Myocyte (in vitro differentiated cells): ENCODE measurements around the gene PPP1R12C. TPM values are rescaled to one million over a fixed set of nuclear protein-coding genes. Genes with fewer than 3 reads are reported as not detected.
"Not testable (repeated sequence)": the region's sequence is repeated elsewhere in the genome, so short reads cannot be mapped to it uniquely, and the experiment has no call there.

Experiments
- DNase-seq: peaks from one replicate; pipeline ENCODE4 v3.0.0-alpha.2; 2012; ENCODE audit warnings: low read depth
- polyA plus RNA-seq: library from polyadenylated mRNA; unstranded; fragments of >200 nt; gene quantifications from one replicate; pipeline ENCODE4 v1.2.1, GENCODE V29; 2012; ENCODE audit warnings: missing spikeins
- total RNA-seq: library from RNA; depleted of rRNA; stranded (reverse); fragments of >200 nt; gene quantifications from 2 replicates; pipeline ENCODE4 v1.2.3, GENCODE V29; 2014

PPP1R12C gene
- total RNA-seq: 43.5 and 46.8 TPM in 2 replicates
- polyA plus RNA-seq: 60.8 TPM

DNA sequence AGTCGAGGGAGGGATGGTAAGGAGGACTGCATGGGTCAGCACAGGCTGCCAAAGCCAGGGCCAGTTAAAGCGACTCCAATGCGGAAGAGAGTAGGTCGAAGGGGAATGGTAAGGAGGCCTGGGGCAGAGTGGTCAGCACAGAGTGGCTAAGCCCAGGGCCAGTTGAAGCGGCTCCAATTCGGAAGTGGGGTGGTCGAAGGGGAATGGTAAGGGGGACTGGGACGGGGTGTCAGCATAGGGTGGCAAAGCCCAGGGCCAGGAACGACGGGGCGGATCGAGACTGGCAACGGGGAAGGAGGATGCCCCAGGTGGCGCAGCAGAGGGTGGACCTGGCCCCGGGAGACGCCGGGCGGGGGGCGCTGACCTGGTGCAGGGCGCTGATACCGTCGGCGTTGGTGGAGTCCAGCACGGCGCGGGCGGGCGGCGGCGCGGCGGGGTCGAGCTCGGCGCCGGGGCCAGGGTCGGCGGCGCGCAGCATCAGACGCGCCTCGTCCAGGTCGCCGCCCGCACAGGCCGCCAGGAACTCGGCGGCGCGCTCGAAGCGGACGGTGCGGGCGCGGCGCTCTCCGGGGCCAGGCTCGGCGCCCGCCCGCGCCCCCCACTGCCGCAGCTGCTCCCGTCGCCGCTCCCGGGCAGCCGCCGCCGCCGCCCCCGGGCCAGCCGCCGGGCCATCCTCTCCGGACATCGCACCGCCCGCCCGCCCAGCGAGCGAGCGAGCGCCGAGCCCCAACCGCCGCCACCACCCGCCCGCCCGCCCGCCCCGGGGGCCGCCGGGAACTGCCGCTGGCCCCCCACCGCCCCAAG, at the start of gene PPP1R12C:
TSS of gene PPP1R12C (minus strand) at position 779 of the 804 bp plus-strand sequence. CDS start at position 685, 94 bp downstream.
- DNase-seq: no peak

DNA sequence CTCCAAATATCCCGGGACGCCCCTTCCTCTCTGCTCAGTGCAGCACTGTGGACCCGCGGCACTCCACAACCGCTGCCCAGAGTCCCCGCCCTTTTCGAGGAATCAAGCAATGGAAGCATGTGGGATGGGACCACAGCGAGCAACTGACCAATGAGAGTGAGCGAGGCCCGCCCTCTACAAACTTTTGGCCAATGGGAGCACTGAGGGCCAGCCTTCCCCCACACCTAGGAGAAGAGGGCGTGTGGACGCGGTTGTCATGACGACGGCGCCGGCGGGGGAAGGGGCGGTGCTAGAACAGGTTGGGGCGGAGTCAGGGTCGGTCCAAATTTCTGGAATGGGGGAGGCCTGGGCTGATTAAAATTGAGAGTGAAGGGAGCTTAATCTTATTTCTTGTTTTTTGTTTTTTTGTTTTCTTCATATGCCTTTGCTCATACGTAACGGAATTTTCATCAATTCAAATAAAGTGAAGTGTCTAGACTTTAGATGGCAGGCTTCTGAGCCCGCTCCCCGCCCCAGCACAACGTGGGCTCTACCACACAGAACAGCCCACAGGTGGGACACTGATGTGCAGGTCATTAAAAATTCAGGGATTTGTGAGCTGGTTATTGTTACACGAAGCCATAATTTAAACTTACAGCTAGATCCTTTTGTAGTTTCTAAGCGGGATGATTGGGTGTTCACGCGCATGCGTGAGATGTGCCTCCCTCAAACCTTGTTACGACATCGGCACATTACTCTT, 49.3 kb upstream of the PPP1R12C start, which contains the start of gene DNAAF3:
TSS of gene DNAAF3 (minus strand) at position 84 of the 739 bp plus-strand sequence. CDS start 200 bp downstream, outside the sequence.
- DNase-seq: peak; percentile 99

DNA sequence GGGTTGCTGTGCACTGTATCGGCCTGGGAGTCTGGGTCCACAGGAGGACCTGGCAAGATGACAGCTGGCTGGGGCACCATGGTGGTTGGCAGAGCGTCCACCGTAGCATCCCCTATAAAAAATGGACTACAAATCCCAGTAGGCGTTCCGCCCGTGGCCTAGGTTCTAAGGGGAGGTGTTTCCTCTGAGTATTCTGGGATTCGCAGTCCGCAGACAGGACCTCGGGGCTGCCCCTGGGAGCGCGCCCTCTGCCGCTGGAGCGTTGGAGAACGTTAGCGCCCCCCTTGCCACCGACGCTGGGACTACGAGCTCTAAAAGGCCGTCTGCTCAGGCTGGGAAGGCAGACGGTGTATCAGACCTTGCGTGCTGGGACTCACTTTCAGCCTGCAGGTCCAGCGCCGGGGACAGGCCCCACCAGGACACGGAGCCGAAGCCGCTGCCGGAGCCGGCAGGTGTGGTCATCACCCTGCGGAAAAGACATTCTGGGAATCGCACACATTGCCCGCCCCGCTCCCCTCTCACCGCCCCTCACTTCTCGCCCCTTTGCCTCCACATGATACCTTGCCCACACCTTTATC, 48.6 kb upstream of the PPP1R12C start:
- peak; percentile 87 for DNase-seq

DNA sequence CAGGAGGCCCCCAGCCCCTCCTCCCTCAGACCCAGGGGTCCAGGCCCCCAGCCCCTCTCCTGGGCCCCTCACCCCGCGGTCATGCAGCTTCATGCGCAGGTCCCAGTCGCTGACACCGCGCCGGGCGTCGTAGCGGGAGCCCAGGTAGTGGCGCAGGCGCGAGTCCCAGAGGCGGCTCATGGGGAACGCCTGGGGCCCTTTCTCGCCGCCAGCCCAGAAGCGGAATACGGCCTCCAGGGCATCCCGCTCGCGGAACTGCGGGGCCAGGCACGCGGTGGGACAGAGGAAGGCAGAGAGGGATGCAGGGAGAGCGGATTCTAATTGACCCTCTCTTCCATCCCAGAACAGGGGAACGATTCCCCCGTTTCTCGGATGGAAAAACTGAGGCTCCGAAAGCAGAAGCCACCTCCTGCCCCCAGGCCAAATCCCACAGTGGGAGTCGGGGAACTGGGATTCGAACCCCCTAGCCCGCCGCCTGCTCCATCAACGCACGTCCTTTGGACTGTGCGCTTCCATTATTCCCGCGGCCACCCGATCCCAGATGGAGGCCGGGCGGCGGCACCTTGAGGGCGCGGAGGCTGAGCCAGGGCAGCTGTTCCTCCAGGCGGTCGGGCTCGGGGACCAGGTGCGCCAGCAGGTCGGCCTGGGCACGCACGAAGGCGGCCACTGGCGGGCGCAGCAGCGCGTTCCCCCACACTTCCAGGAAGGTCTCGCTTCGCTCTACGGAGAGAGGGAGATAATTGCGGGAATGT, 44.3 kb upstream of the PPP1R12C start:
- DNase-seq: no peak

DNA sequence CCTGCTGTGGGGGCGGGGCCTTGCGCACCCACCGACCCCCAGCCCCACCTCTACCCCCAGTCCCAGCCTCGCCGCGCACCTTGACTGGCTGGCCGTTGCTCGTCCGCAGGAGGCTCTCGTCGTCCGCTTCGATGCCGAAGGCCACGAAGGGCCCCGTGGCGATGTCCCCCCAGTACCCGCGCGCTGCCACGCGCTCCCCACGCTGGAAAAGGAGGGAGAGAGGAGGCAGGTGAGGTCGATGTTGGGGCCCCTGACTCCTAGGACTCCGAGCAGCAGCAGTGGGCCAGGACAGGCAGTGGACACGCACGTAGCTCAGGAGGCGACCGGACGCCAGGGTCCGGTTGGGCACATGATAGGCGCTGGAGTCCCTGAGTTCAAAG, 43.5 kb upstream of the PPP1R12C start:
- no peak for DNase-seq

DNA sequence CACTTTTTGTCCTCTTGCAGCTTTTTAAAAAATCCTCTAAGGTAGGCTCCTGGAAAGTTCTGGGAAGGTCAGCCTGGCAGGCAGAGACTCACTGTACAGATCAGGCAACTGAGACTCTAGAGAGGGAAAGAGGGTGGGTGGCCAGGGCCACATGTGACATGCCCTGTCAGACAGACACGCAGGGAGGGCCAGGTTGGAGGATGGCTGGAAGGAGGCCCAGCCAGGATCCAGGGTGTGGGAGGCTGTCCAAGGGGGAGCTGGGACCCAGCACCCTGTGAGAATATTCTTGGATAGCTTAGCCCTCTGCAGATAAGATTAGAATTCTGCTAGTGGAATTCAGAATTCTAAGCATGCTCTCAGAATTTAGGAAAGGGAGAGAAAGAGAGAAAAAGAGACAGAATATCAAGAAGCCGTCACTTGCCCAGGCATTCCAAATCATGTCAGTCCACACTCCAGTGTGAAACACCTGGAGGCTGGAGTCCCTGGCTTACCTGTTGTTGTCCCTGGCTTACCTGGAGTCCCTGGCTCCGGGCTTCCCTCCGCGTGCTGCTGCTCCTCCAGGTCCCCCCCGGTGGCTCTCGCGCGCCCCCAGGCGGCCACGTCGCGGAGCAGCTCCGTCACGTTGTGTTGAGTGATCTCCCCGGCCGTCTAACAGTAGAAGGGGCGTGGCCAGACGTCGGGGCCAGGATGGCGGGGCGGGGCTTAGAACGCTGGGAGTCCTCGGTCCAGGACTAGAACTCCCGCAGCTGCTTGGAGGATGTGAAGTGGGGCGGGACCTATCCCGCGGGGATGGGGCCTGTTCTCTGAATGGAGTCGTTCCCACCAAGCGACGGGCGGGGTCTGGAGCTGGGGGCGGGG, 42.9 kb upstream of the PPP1R12C start:
- DNase-seq: peak; percentile 89

DNA sequence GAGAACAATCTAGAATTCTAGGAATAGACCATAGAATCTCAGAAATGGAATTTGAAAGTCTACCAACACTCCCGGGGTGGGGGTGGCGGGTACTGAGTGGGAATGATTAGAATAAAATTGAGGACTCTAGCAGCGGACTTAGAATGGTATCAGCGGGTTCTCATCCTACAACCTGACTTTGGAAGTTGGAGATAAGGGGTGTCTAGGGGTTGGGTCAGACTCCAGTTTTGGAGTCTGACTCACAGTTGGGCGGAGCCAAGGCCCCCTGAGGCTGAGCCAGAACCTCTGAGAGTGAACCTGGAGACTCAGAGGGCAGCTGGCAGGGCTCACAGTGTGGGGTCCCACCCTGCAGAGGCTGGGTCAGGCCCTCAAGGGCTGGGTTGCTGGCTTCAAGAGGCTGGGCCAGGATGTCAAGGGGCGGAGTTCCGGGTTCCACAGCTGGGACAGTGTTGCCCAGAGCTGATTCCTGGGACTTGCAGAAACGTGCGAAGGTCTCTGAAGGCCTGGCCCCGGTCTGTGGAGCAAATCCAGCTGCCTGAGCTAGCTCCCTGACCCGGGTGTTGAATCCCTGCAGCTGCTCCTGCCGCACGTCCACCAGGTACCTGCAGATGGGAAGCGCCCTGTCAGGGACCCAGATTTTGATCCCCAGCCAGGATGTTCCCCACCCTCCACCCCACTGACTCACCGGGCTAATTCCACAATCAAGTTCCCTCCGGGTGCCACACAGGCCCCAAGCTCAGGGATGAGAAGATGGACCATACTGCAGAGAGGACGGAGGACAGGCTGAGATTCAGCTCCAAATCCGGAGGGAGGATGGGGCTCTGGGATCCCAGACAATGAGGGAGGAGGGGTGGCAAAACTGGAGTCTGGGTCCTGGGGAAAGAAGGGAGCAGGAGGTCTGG, 41.7 kb upstream of the PPP1R12C start:
- DNase-seq: peak; percentile 93

DNA sequence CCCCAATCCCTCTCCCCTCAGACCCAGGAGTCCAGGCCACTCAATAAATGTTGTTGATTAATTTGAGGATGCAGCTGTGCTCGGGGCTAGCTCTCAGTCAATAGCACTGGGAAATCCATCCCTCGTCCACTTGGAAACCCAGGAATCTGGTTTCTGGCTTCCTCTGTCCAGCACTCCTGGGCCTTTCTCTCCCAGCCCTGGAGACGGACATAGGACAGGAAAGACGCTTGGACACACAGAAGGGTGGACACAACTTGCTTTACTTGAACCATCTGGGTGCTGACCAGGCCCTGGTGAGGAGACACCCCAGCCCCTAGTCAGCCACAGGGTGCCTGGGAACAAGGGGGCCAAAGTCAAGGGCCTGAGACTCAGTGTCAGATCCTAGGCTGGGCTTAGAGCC, 41.0 kb upstream of the PPP1R12C start:
- no peak for DNase-seq

DNA sequence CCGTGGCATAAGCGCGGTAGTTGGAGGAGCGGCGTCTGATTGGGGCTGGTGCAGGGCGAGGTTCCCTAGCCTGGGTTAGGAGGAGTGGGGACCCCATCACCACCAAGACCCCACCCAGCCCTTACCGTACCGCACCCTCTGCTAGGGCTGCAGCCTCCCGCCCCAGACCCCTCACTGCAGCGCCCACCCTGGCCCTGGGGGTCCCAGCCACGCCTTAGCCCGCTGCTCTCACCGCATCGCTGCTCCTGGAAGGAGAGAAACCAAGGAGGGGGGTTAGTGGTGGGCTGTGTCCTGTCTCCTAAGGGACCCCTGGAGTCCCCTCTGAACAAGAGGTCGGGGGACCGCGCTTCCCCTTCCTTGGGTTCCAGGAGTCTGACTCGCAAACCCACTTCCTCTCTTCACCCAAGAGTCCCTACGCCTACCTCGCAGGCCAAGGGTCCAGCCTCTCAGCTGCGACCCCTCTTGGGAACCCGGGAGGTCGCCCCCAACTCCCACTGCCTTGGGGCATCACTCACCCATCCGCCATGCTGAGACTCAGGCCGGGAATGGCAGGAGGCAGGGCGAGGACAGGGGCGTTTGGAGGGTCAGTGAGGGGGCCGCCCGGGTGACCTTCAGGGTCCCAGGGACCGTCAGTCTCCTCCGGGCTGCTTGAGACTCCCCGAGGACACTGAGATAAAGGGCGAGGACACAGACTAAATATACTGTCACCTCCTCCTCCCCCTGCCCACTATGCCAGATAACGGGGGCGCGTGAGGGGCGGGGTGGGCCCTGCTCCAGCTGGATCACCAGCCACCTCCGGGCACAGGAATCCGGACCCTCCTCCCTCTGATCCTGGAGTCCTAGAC, 39.8 kb upstream of the PPP1R12C start, which contains the start of gene TNNI3:
TSS of gene TNNI3 (minus strand) at position 669 of the 845 bp plus-strand sequence. CDS start at position 526, 143 bp downstream.
- DNase-seq: no peak

DNA sequence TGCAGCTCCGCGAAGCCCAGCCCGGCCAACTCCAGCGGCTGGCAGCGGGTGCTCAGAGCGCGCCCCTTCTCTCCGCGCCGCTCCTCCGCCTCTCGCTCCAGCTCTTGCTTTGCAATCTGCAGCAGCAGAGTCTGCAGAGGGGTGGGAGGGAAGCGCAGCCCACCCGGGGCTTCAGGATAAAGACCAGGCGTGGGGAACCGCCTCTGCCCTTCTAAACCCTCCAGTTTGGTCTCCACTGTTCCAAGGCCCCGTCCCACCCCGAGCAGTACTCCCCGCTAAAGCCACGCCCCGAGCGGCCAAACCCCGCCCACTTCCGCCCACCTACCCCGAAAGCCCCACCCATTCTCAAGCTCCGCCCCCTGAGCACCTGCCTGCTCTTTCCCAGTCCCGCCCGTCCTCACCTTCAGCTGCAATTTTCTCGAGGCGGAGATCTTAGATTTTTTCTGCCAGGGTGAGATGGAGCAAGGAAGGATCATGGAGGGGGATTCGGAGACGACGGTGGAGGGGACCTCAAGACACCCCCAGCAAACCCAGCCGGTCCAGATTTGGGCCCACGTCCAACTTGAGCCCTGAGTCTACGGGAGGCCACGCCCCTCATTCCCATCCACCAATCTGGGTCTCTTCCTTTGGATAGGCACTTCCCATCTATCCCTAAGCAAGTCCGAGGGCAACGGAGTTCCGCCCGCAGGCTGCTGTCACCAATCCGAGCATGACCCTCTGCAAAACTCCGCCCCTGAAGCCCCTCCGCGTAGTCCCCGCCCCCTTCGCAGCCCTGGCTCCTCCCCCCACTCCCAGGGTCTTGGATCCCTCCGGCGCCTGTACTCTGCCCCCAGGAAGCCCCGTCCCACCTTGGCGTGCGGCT, 39.0 kb upstream of the PPP1R12C start:
- peak; percentile 56 for DNase-seq

DNA sequence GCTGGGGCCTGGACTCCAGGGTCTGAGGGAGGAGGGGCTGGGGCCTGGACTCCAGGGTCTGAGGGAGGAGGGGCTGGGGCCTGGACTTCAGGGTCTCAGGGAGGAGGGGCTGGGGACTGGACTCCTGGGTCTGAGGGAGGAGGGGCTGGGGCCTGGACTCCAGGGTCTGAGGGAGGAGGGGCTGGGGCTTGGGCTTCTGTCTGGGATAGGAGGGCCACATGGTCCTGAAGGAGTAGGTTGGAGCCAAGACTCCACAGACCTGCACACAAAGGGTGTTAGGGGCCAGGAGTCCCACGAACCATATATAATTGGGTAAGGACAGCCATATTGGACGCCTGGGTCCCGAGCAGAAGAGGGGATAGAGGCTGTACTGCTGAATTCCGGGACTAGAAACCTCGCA, 38.3 kb upstream of the PPP1R12C start:
- not testable (repeated sequence) for DNase-seq

DNA sequence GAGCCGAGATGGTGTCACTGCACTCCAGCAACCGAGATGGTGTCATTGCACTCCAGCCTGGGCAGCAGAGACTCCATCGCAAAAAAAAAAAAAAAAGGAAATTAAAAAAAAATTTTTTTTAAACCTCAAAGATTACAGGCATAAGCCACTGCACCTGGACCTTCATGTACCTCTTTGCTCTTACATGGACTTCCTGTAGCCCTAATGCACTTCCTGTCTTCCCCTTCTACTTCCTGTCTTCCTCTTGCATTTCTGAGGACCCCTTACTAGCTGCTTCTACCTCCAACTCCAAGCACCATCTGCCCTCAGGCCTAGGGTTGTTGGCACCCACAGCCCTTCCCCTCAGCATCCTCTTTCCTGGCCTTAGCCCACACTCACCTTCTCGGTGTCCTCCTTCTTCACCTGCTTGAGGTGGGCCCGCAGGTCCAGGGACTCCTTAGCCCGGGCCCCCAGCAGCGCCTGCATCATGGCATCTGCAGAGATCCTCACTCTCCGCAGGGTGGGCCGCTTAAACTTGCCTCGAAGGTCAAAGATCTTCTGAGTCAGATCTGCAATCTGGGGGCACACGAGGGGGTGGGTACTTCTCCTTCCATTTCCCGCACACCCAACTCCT, 36.3 kb upstream of the PPP1R12C start:
- no peak for DNase-seq

DNA sequence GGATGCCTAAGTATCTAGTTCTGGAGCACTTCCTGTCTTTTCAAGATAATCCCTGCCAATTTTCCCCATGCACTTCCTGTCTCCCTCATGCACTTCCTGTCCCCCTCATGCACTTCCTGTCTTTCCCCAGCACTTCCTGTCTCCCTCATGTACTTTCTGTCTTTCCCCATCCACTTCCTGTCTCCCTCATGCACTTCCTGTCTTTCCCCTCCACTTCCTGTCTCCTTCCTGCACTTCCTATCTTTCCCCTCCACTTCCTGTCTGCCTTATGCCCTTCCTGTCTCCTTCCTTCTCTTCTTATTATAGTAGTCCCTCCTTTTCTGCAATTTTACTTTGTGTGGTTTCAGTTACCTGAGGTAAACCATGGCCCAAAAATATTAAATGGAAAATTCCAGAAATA, 34.6 kb upstream of the PPP1R12C start:
- DNase-seq: no peak

DNA sequence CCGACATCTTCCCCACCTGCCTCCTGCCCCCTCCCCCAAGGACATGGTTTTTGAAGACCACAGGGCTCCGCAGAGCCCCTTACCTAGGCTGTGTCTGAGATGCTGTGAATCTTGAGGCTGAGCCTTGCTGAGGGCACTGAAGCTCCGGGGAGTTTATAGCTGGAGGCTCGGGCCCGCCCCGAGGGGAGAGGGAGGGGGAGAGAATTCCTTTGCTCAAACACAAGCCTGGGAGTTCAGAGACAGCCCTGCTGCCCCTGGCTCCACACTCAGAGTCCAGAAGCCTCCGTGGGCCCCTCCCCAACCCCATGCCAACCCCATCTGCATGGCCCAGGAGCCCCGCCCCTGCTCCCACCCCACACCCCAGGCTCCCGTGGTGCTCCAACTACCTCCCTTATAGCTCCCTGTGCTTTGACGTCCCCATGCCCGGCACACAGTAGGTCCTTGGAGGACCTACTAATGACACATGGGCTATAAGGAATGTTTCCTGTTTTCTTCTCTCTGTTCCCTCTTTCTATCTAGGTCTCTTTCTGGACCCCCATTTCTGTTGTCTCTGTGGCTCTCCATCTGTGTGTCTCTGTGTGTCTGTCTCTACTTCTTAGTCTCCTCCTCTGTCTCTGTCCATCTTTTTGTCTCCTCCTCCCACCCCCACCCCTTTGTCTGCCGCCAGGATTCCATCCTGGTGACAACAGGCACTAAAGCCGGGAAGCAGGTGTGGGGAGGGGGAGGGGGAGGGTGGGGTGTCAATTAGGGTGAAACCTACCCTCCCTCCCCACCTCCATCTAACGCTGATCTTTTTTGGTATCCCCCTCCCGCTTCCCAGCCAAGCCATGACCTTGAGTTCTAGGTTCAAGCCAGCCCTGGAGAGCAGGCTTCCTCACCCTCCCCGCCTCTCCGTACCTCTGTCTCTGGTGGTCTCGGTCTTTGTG, 31.9 kb upstream of the PPP1R12C start, which contains the start of gene TNNT1:
TSS of gene TNNT1 (minus strand) at position 129 of the 926 bp plus-strand sequence. CDS start 2,049 bp downstream, outside the sequence.
- peak; percentile 96 for DNase-seq

DNA sequence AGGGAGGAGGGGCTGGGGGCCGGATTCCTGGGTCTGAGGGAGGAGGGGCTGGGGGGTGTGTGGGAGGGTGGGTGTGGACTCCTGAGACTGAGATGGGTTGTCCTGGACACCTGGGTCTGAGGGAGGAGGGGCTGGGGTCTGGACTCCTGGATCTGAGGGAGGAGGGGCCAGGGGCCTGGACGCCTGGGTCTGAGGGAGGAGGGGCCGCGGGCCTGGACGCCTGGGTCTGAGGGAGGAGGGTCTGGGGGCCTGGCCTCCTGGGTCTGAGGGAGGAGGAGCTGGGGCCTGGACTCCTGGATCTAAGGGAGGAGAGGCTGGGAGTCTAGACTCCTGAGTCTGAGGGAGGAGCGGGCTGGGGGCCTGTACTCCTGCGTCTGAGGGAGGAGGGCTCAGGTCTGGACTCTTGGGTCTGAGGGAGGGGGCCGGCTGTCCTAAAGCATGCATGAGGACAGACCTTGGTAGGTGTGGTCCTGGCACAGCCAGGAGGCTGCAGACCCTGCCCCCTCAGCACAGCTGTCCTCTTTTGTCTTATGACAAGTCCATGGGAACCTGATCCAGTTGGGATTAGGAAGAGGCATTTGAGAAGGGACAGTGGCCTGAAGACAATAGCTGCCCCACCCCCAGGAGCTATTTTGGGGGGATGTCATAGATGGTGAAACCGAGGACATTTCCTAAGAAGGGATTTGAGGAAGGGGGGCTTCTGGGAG, 30.3 kb upstream of the PPP1R12C start:
- peak; percentile 99 for DNase-seq
